Activated CD4-positive, alpha-beta T cell treated with anti-CD3 and anti-CD28 coated beads for 24 hours (primary cell): ENCODE data around the gene ELAVL4.
"Not testable (repeated sequence)": the region's sequence is repeated elsewhere in the genome, so short reads cannot be mapped to it uniquely, and the experiment has no call there.

Source experiments
- DNase-seq, 2 donors: peaks; one replicate each; pipeline ENCODE4 v3.0.0-alpha.2; 2020; ENCODE audit warnings: low read depth in 2 of 2

ELAVL4 gene

DNA sequence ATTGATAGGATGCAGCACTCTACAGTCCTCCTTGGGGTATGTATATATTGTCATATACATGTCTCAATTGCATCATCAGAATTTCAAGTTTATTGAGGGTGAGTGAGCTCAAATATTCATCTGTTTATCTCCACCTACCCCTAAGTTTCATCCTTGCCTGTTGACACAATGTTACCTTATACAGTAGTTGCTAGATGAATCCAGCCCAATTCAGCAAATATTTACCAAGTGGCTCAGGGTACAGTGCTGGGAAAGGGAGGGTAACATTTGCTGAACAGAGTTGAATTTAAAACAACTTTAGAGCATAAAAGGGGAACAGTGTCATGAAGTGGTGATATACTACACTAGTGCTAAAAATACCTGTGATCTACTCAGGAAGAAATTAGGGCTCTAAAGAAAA, 14.4 kb downstream of the ELAVL4 start:
- no peak for DNase-seq

DNA sequence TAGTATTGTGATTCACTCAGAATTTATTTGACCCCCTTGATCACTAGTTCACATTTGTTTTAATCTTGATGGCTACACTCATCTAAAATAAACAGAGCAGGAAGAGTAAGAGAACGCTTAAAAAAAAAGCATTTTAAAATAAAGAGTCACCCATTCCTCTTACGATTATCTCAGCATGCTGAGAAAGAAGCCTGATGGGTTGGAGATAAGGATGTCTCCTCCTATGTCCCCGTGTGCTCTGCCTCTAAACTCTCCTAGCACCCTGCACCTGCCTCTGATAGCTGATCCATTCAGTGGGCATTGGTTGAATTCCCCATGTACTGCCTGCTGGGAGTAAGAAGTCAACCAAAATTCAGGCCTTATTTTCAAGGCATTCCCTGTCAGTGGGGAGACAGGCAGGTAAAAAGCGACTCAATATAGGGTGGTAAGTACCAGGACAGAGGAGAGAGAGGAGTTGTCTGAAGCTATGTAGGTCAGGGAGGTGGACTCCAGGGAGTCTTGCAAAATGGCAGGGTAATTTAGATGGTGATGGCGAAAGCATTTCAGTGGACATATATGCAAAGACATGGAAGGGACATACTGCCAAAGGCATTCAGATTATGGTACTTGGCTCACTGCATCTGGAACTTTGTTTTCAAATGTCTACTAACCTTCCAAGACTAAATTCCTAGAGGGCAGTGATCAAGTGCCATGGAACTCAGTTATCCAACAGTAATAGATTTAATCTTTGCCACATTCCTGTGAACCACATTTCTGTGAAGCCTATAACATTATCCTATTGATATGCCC, 18.4 kb downstream of the ELAVL4 start:
- DNase-seq = no peak

DNA sequence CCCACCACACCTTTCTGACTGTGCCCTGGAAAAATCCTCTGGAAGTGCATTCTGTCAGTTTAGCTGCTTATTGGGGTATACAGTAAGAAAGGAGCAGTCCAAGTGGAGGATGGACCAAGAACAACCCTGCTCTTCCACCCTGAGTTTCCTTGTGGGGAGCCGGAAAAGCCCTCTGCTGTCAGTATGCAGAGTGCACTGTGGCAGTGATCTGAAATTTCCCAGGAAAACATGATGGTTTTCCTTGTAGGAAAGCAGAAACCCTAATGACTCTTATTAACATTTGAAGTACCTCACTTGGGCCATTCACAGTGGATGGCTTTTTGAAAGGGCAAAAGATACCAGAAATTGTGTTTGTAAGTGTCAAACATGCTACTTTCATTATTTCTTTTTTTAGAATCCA, 20.5 kb downstream of the ELAVL4 start:
- no peak for DNase-seq

DNA sequence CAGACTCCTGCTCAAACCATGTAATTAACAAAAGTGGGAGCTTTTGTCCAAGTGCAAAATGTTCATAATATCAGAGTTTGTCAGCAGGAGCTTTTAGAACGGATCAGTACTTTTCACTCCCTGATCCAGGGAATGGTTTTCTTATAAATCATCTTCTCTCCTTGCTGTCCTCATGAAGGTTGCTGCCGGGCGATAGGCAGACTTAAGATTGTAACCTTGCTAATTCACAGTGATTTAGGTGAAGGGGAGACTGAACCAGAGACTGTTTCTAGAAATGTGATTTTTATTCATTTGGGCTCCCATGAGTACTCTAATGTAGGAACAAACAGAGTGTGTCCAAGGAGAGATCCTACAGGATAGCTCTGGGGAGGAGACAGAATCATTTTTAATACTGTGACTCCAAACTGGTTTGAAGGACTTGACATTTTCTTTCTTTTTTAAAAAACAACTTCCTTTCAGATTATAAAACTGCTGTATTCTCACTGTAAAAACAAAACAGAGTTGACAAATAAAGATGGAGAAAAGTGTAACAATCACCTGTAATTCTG, 23.7 kb downstream of the ELAVL4 start:
- DNase-seq = no peak

DNA sequence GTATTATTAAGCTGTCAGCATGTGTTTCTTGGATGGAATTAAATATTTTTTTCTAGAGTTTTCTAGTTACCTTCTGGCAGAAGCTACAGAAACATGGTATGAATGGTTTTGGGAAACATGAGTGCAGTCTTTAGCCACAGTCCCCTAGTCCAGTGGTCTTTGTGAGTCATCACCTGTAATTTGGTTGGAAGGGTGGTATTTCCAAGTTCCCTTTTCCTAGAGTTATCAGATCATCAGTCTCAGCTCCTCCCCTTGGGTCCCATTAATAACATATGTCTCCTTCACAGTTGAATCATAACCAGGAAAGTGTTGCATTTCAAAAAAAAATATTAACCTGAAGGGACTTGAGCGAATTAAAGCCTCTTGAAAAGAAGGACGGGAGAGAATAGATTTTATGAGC, 27.0 kb downstream of the ELAVL4 start:
- no peak for DNase-seq

DNA sequence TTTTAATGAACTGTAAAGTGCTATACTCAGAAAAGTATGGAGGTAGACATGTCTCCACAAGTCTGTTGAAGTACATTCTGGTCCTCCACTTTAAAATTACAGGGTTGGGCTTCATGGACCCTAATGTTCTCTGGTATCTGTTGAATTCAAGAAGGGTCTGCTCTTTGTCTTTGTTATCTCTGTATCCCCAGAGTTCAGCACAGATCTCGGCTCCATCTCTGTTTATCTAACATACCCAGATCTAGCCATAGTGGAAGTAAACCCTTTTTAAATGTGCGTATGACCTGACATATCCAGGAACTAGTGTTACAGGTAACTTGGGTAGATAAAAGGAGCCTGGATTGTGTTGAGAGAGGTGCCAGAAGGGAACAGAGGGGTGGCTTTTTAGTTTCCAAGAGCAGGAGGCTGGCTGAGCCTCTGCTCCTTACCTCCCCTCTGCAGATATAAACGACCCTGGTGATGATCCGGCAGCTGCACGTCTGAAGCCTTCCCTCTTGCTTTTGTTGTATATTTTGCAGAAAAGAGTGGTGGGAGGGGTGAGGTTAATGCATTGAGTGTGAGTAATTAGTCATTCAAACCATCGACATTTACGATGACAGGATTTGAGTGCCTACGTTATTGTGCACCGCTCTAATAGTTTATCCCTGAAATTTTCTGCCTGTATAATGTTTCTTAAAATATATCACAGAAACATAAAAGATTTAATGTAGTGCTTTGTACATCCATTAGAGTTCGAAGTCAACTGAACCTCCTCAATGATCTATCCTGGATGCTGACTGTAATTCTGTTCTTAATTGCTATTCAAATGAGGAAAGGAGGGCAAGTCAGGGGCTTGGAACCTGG, 30.8 kb downstream of the ELAVL4 start:
- no peak for DNase-seq

DNA sequence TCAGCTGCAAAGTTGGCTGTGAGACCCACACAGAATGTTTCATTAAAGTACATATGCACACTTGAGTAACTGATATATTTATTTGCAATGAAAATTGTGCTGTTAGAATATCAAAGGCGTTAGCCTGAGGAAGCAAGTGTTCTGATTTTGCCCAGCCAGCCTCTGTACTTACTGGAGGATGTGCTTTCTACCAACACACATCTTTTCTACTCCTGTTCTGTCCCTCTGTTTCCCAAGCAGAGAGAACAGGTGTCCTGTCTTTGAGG, 31.4 kb downstream of the ELAVL4 start:
- DNase-seq = no peak

DNA sequence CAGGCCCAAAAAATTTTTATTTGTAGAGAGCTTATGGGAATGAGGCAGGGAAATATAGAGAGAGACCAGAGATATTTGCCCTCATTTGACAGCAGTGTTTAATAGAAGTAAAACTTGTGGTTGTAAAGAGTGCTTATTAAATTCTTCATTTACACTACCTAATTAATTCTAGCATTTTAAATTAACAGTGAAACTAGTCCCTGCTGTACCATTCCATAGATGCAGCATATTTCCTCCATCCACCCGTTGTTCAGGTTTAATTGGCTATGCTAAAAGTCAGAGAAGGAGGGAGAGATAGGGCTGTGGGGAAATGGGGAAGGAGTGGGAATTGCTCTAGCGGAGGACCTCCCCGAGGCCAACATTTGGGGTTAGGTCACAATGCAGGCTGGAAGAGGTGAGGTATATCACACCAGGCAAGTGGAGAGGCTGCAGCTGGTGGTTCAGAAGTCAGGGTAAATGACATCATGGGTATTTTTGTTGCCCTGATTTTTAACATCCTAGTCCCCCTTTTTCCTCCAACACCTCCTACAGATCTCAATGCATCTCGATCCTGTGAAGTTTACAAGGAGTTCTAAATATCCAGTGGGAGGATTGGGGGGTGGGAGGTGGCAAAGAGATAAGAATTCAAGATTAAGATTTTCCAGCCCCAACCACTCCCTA, 38.6 kb downstream of the ELAVL4 start:
- DNase-seq = no peak

DNA sequence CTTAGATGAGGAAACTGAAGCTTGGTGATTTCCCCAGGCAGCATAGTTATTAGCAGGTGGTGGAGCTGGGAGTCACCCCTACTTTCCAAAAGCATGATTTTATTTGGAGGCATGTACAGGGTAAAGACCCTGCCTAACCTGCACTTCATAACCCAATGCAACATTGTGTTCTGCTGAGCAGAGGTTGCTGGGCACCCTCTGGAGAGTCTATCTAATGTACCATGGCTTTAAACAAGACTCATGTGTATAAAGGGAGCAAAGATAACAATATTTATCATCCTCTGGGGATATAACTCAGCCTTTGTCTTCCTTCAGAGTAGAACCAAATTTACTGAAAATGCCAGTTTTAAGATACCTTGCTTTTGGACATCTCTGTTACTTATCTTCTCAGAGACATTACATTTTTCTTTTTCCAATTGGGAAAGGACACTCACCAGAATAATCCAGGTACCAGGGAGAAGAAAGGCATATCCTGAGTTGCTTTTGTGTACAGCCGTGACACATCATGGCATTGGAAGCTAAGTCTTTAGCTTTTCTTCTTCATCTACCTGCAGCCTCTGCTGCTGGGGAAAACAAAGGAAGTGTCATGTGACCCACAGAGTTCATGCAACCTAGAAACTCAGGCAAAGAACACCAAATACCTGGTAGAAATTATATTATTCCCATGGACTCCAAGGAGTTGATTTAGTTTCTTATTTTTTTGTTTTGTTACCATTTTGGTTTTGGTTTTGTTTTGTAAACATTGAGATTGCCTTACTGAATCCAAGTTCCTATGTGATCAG, 39.6 kb downstream of the ELAVL4 start:
- DNase-seq = no peak

DNA sequence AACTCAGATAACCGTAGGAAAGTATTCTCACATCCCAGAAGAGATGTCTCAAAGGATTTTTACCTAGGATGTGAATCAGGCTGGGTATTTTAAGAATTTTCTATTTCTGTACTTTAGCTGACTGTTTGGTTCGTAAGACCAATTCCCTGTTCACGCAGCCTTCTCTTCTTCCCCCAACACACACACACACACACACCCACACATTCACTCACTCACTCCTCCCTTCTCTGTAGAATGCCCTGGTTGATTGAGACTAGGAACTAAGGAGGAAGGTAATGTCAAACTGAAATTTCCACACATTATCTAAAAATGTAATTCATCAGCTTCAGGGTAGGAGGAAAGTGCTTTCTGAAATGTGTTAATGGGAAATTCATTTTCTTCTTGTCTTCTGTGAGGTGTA, 43.5 kb downstream of the ELAVL4 start:
- DNase-seq = no peak

DNA sequence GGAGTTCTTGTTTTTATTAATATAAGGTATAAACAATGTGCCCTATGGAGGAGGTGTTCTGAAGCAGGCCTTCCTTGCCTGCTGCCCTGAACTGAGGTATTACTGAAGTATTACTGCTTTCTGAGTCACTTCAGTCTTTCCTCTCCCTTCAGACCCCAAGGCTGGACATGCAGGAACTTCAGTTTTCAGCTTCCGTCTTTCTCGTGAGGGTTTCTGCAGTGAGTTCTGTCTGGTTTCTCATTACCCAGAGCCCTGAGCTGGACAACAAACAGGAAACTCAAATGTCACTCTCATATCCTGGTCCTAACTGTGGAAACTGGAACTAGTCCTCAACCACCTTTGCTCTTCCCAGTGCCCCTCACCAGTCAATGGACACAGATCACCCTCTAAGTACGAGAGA, 46.8 kb downstream of the ELAVL4 start:
- no peak for DNase-seq

DNA sequence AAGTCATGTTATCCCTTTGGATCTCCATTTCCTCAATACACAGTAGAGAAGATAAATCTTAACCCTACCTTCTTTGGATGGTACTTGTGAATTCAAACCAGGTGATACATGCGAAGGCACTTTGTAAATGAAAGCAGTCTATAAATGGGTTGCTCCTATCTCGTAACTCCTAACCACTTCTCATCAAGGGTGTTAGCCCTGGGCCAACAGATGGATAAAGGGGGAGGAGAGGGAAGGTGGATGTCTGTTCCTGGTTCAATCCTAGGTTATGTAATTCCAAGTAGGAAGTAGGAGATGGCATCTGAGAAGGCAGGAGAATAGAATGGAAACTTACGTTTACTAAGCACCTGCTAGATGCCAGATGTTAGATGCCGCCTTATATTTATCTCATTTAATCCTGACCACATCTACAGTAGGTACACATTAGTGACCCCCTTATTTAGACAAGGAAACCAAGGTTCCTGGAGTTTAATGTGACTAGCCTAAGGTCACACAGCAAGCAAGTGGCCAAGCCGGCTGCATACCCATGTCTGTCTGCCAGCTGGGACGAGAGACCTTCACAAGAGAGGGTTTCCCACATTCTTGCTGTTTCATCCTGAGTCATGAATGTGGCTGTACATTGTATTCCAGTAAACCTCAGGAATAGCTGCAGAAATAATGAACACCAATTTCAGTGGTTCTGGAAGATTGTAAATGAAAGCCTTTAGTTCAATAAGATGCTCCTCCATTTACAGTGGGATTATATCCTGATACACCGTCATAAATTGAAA, 47.7 kb downstream of the ELAVL4 start:
- no peak for DNase-seq

DNA sequence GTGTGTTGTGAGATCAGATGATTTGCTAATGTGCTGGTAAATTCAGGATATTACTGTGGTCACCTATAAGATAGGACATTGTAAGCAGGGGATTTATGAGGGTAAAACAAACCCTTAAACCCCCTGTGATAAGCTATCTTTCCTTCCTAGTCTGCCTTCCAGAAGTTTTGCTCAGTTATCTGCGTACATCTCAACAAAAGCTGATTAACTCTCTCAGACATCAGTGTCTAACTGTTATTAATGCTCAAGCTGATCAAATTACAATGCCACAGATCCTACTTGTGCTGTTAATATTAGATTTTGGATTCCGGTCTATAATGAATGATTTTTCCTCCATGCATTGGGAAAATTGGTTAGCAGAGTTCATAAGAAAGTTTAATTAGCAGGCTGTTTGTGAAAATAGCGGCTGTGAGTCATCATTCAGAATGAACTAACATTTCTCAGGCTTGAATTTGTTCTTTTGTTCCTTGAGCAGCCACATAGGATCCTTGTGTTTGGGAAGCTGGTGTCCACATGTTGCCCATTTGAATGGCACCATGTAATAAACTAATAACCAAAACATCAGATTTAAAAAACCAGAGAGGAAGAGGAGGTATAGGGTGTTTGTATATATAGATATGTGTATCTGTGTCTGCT, 48.7 kb downstream of the ELAVL4 start:
- DNase-seq = no peak

DNA sequence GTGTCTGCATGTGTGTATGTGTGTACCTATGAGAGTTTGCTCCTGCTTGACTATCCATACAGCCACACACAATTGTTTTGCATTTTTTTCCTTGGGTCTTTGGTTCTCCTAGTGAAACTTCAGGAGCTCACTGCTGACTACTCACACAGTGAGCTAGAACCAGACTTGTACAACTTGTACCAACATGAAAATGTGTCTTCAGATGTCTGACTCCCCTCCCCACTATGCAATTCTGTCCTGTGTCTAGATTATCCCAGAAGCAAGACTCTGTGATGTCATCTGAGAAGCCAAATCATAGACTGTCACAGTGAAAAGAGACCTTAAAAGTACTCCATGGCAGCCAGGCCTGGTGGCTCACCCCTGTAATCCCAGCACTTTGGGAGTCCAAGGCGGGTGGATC, 49.7 kb downstream of the ELAVL4 start:
- no peak for DNase-seq

DNA sequence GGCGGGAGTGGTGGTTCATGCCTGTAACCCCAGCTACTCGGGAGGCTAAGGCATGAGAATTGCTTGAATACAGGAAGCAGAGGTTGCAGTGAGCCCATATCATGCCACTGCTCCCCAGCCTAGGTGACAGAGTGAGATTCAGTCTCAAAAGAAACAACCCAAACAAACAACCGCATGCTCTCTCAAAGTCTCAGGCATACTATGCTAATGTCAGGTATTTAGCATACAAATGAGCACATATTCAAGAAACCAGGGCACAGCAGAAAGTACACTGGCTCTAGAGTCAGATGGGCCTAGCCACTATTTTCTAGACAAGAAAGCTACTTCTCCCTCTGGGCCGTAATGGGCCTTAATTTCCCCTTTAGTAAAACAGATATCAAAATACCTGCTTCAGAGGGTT, 55.0 kb downstream of the ELAVL4 start:
- DNase-seq = no peak

DNA sequence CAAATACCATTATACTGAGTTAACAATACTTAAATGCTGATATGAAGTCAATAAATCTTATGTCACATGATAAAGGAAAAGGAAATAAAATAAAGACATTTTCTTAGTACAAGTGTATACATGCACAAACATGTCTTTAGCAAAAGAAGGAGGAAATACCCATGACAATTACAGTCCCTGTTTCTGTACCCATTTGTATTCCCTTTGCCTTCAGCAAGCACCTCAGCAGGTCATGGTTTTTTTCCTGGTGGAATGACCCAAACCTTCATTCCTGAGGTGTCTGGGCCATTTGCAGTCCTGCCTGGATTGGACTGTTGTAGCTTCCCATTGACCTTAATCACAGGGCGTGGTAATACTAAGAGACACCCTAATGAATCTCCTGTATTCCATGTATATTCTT, 57.6 kb downstream of the ELAVL4 start:
- DNase-seq = not testable (repeated sequence)

DNA sequence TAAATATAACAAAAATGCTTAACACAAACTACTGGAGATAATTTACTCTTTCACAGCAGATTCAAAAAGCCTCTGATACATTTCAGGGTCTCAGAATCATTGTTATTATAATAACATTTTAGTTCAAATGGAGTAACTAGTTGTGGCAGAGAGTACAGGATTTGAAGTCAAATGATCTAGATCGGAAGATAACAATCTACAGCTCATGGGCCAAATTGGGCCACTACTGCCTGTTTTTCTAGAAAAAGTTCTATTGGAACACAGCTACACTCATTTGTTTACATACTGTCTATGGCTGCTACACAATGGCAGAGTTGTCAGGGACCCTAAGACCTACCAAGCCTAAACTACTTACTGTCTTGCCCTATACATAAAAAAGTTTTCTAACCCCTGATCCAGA, 63.6 kb downstream of the ELAVL4 start:
- no peak for DNase-seq

DNA sequence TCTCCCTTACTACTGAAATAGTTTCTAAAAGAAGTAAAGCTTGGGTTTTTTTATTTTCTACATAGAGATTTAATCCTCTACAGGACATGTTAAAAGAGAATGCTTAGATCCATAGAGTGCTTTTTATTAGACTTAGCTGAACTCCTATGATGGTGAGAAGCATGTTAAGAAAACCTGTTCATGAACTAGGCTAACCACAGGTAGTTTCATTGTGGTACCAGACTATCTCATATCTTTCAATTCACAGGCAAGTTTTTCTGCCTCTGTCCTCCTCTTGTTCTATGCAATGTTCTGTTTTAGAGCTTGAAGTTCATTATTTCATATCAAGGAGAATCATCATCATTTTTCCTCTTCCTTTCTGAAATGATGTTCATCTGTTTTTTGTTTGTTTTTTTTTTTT, 65.4 kb downstream of the ELAVL4 start:
- DNase-seq = no peak

DNA sequence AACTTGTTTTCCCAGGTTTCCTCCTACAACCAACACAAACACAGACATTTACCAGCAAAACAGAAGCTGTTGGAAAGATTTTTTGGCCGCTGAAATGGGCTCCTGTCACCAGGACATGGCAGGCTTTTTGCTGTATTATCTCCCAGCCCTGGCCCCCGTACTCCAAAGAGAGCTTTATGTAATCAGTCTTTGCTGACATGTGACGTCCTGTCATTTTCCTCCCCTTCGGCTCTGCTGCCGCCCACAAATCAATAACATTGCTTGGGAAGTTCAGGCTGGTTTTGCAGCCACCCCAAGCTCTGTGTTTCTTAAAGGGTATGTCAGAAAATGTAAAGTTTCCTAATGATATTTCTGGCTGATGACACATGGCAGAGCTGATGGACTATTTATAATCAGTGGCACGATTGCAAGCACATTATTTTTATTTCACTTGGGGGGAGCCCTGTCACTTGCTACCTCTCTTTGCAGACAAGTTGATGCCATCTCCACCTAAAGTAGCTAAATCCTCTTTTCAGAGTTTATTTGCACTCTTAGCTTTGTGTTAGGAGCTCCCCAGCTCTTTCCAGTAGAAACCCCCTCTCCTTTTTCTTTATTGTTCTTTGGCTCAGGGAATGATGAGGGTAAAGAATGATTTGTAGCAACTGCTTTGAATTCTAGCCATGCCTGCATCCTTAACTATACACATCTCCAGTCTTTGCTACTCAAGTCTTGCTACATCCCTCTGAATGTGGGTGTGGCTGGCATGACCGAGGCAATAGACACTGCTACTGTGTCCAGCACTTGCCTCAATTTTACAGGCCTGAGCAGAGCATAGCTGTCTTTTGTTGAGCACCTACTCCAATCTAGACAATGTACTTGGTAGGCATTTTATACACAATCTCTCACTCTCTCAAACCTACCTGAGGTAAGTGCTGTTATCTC, 67.3 kb downstream of the ELAVL4 start:
- no peak for DNase-seq

DNA sequence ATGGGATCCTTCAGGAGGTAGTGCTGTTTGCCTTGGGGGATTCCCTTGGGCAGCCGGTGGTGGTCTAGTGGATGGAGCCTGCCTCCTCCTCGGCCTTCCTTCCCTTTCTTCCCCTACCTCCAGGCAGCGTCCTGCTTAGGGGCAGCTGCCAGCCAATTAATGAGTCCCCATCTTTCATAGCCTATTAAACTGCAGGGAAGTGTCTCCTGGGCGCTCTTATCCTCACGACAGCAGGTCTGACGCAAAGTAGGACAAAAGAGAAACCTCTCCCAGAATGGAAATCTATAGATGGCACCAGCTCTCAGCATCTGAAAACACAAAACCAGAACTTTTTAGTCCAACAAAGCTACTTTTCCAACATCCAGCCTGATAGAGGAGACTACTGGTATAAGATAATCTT, 69.3 kb downstream of the ELAVL4 start:
- no peak for DNase-seq
